ENCODE data around the gene C13orf46. TPM values are rescaled to one million over a fixed set of nuclear protein-coding genes. Genes with fewer than 3 reads are reported as not detected.

C13orf46 gene
- total RNA-seq, 4 donors from 2014 or later = 0.41 to 77.4 (median 1.1) TPM; not detected in 1

DNA sequence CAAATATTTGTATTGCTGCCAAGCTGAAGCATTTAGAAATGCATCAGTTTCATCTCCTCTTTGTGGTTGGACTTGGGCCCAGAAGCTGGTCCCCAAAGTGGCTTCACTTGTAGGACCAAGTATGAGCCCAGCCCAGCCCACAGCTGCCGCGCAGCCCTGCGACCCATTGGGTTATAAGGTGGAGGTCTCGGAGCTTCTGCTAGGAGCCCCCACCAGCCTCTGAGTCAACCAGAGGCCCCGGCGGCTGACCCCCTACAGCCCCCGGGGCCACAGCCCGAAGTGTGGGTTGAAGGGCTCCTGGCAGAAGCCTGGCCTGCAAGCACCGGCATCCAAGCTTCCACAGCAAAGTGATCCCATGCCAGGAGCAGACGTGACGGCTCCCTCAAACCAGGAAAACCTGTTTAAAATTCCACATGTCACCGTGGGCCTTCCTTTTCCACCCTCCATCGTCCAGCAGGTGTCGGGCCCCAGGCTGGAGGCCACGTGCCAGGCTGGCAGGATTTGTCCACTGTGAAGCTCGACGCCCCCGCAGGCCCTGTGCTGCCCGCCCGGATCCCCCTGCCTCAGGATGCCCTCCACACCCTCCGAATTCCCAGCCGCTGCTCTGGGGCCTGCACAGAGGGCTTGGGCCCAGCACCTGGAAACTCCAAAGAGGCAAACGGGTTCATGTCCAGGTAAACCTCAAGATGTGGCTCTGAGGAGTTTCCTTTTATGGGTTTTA, 54.7 kb downstream of the C13orf46 start:
- DNase-seq = no peak
- H3K27ac ChIP-seq = no peak overlapping the region
- no peaks in the 10 kb centered on the region for H3K4me1 ChIP-seq
- H3K27me3 ChIP-seq = peaks cover 22% of the 10 kb centered on the region
- in situ Hi-C loops (cut with MboI; ENCODE audit: low pct_ligation_motif_present in 1 of 4, low pct_unique_long_range_greater_than_20kb in 1 of 4, low sequenced_read_pairs in 3 of 4) = no loop called here
- H3K4me3 ChIP-seq = no peak overlapping the region
- 70 to 92% methylated on average over 2 to 23 of the region's 23 CpGs for WGBS, 2 donors (ENCODE audit: low coverage in 1 of 2)
- TF ChIP-seq, protein P1, sequence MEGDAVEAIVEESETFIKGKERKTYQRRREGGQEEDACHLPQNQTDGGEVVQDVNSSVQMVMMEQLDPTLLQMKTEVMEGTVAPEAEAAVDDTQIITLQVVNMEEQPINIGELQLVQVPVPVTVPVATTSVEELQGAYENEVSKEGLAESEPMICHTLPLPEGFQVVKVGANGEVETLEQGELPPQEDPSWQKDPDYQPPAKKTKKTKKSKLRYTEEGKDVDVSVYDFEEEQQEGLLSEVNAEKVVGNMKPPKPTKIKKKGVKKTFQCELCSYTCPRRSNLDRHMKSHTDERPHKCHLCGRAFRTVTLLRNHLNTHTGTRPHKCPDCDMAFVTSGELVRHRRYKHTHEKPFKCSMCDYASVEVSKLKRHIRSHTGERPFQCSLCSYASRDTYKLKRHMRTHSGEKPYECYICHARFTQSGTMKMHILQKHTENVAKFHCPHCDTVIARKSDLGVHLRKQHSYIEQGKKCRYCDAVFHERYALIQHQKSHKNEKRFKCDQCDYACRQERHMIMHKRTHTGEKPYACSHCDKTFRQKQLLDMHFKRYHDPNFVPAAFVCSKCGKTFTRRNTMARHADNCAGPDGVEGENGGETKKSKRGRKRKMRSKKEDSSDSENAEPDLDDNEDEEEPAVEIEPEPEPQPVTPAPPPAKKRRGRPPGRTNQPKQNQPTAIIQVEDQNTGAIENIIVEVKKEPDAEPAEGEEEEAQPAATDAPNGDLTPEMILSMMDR (IDR thresholded peaks at IDR 0.05) = no peak
- TF ChIP-seq POLR2AphosphoS5 (IDR thresholded peaks at IDR 0.05) (no peak), EP300 (IDR thresholded peaks at IDR 0.05; ENCODE audit: low read depth) (no peak), POLR2A (IDR thresholded peaks at IDR 0.05) (no peak)
- intact Hi-C loops (cut with DNase I; ENCODE audit: low total_unique reads) = no loop called here
- H3K9me3 ChIP-seq = no peaks in the 10 kb centered on the region
- no peaks in the 10 kb centered on the region for H3K36me3 ChIP-seq

DNA sequence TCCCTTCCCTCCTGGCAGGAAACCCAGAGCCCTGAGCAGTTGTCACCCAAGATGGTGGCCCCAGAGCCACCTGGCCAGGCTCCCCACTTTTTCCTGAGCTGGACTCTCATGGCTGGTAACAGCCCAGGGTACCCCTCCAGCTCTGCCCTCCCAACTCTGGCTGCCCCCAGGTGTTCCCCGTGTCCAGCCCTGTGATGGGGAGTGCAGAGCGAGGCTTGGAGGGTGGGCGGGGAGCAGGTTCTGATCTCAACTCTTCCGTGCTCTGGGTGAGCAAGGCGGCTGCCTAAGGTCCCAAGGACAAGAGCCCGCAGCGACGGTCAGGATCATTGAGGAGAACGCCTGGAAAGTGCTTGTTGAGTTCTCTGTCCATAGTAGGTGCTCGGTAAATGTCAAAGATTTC, 55.3 kb downstream of the C13orf46 start:
- TF ChIP-seq POLR2AphosphoS5 (IDR thresholded peaks at IDR 0.05) (no peak), EP300 (IDR thresholded peaks at IDR 0.05; ENCODE audit: low read depth) (no peak), POLR2A (IDR thresholded peaks at IDR 0.05) (no peak)
- TF ChIP-seq, protein P1 (IDR thresholded peaks at IDR 0.05) = no peak

DNA sequence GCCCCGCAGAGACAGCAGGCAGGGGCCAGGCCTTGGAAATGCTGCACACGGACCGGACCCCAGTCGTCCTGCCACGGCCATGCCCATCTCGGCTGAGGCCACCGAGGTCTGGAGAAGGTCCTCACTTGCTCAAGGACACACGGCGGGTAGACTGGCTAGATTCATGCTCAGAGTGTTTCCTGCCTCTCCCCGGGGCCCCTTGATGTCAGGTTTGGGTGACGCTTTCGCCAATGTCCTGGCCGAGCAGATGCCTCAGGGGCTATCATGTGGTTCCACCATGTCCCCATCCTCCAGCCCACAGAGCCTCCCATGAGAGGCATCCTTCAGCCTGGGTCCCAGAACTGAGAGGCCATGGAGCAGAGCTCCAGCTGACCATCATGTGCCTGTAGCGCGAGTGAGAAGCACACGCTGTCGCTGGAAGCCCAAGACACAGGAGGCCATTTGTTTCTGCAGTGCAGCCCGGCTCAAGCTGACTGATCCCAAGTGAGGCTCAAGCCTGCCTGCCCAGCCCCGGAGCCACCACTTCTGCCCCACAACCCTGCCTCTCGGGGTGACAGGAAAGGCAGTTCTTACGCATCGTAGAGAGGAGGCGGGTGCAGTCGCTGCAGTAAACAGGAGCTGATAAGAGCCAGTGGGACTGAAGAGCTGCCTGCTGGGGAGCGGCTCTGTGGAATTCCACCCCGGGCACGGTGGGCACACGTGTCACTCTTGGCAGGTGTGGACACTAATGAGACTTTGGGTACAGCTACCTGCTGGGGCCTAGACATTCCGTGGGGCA, 56.1 kb downstream of the C13orf46 start:
- H3K9me3 ChIP-seq = no peaks in the 10 kb centered on the region
- TF ChIP-seq EP300 (IDR thresholded peaks at IDR 0.05; ENCODE audit: low read depth) = no peak
- TF ChIP-seq, protein P1 (IDR thresholded peaks at IDR 0.05) = no peak
- TF ChIP-seq POLR2A (IDR thresholded peaks at IDR 0.05) = no peak
- TF ChIP-seq POLR2AphosphoS5 (IDR thresholded peaks at IDR 0.05) = no peak
- H3K36me3 ChIP-seq = no peaks in the 10 kb centered on the region
- intact Hi-C loops (cut with DNase I; ENCODE audit: low total_unique reads) (no loop called here), in situ Hi-C loops (cut with MboI; ENCODE audit: low pct_ligation_motif_present in 1 of 4, low pct_unique_long_range_greater_than_20kb in 1 of 4, low sequenced_read_pairs in 3 of 4) (no loop called here)
- no peak for DNase-seq
- no peaks in the 10 kb centered on the region for H3K4me1 ChIP-seq
- no peak overlapping the region for H3K27ac ChIP-seq
- no peak overlapping the region for H3K4me3 ChIP-seq
- peaks cover 29% of the 10 kb centered on the region for H3K27me3 ChIP-seq
- 80 to 87% methylated on average over 3 to 29 of the region's 29 CpGs for WGBS, 2 donors (ENCODE audit: low coverage in 1 of 2)

More for the DNA sequence above, 55.3 kb downstream of the C13orf46 start:
- Histone ChIP-seq H3K4me3 (no peak overlapping the region), H3K27ac (no peak overlapping the region), H3K9me3 (no peaks in the 10 kb centered on the region), H3K27me3 (peaks cover 22% of the 10 kb centered on the region), H3K4me1 (no peaks in the 10 kb centered on the region), H3K36me3 (no peaks in the 10 kb centered on the region)
- DNase-seq = no peak
- in situ Hi-C loops (cut with MboI; ENCODE audit: low pct_ligation_motif_present in 1 of 4, low pct_unique_long_range_greater_than_20kb in 1 of 4, low sequenced_read_pairs in 3 of 4) (no loop called here), intact Hi-C loops (cut with DNase I; ENCODE audit: low total_unique reads) (no loop called here)
- 90 to 92% methylated on average over 7 to 10 of the region's 10 CpGs for WGBS, 2 donors (ENCODE audit: low coverage in 1 of 2)

DNA sequence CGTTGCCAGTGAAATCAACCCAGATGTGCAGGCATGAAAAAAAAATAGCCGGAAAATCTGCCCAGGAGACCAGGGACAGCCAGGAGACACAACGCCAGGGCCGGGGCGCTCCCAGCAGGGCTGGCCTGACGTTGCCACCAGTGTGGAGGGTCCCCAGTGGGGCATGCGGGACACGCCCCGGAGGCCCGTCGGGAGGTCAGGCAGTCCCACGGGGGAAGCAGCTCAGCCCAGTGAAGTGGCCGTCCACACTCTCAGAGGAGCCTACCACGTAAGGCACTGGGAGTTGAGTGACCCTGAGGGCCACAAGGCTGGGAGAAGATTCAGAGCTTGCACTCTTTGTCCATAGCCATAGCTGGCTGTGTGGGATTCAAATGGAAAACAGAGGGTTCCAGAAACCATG, 56.8 kb downstream of the C13orf46 start:
- DNase-seq = no peak
- in situ Hi-C loops (cut with MboI; ENCODE audit: low pct_ligation_motif_present in 1 of 4, low pct_unique_long_range_greater_than_20kb in 1 of 4, low sequenced_read_pairs in 3 of 4) (no loop called here), intact Hi-C loops (cut with DNase I; ENCODE audit: low total_unique reads) (no loop called here)

More for the DNA sequence above, 56.8 kb downstream of the C13orf46 start:
- TF ChIP-seq EP300 (IDR thresholded peaks at IDR 0.05; ENCODE audit: low read depth) = no peak
- TF ChIP-seq, protein P1 (IDR thresholded peaks at IDR 0.05) = no peak
- TF ChIP-seq POLR2A (IDR thresholded peaks at IDR 0.05) = no peak
- TF ChIP-seq POLR2AphosphoS5 (IDR thresholded peaks at IDR 0.05) = no peak
- no peaks in the 10 kb centered on the region for H3K4me1 ChIP-seq
- no peaks in the 10 kb centered on the region for H3K36me3 ChIP-seq
- no peak overlapping the region for H3K27ac ChIP-seq
- no peak overlapping the region for H3K4me3 ChIP-seq
- WGBS, 2 donors (ENCODE audit: low coverage in 1 of 2) = 83% methylated on average over 14 of the region's 14 CpGs; no CpG with 5 or more reads in 1 of the 2 donors
- no peaks in the 10 kb centered on the region for H3K9me3 ChIP-seq
- H3K27me3 ChIP-seq = peaks cover 29% of the 10 kb centered on the region
